Ovary (tissue), 9 donors: ENCODE measurements around the gene INPP5D. TPM values are rescaled to one million over a fixed set of nuclear protein-coding genes. Genes with fewer than 3 reads are reported as not detected.

Experiments
- DNase-seq, 5 donors: peaks; one replicate each; pipeline ENCODE4 v3.0.0-alpha.2; 2019 to 2020
- H3K27ac ChIP-seq, 2 donors: fragments of 200-600 bp; one replicate each; pipeline versions ENCODE4 v1.5.1 to v1.8.0; 2019 to 2022
- H3K27me3 ChIP-seq: fragments of 200-600 bp; one replicate; pipeline ENCODE4 v1.8.0; 2022
- H3K36me3 ChIP-seq: fragments of 200-600 bp; sonication (generic); one replicate; pipeline ENCODE4 v1.5.1; 2019
- H3K4me1 ChIP-seq: one replicate; pipeline ENCODE4 v1.8.1; 2013; ENCODE audit warnings: mild to moderate bottlenecking, moderate library complexity; ENCODE audit not compliant: insufficient read depth
- H3K4me3 ChIP-seq: fragments of 200-600 bp; sonication (generic); one replicate; pipeline ENCODE4 v1.5.1; 2017
- H3K9me3 ChIP-seq, 2 donors: fragments of 200-600 bp in 1 of 2; sonication (generic) in 1 of 2; one replicate each; pipeline versions ENCODE4 v1.5.1 to v1.8.1; 2013 to 2019; ENCODE audit warnings: mild to moderate bottlenecking in 1 of 2, moderate library complexity in 1 of 2
- CTCF ChIP-seq, 3 donors: fragments of 450-650 bp in 2 of 3; fragments of 200-600 bp in 1 of 3; IDR thresholded peaks; one replicate each; pipeline versions ENCODE4 v1.5.1 to v1.8.0; 2016 to 2022; ENCODE audit warnings: antibody characterized with exemption in 3 of 3, mild to moderate bottlenecking in 1 of 3
- EP300 ChIP-seq: sonication (generic); formaldehyde crosslinking; IDR thresholded peaks from one replicate; pipeline ENCODE4 v1.6.1; 2017; ENCODE audit warnings: antibody characterized with exemption
- POLR2A ChIP-seq: fragments of 450-650 bp; IDR thresholded peaks from one replicate; pipeline ENCODE4 v1.6.1; 2017; ENCODE audit warnings: antibody characterized with exemption, mild to moderate bottlenecking, moderate library complexity
- WGBS, 3 donors: extraction: QIAGEN DNeasy Blood & Tissue Kit in 1 of 3; methylation state at CpG; one replicate each; pipeline versions ENCODE4 v1.1.5 to v1.1.7; 2013 to 2017; 5-methylcytosine and 5-hydroxymethylcytosine counted together
- intact Hi-C, 4 donors: fragments of 100-400 bp; cut with DNase I; formaldehyde crosslinking; loops; one replicate each; pipeline versions ENCODE4 v1.11.0 to v1.15.1; 2022 to 2023
- polyA plus RNA-seq, 2 donors: library from polyadenylated mRNA; stranded (reverse); fragments of 200-250 nt in 1 of 2; fragments of 350-450 nt in 1 of 2; fragmentation: Illumina TruSeq in 1 of 2; extraction: RNeasy Lipid Tissue Mini Kit (QIAGEN cat#74804) in 1 of 2; gene quantifications; one replicate each; pipeline ENCODE4 v1.2.3, GENCODE V29; 2013 to 2014
- total RNA-seq, 7 donors: library from RNA; depleted of rRNA in 2 of 7; stranded (reverse); fragments of >200 nt in 2 of 7; fragmentation: NEBNext Ultra II Directional in 3 of 7; extraction: Animal tissue kit (Norgen Biotek cat#: 25700) in 3 of 7; gene quantifications; one replicate each; pipeline versions ENCODE4 v1.1.0 to v1.2.4, GENCODE V29; 2016 to 2023
- donor health status: DM: no; HTN: no; CAD: no; lungs with moderate emphysema.
- donor health status: DM: no; HTN: no; CAD: no.
- donor health status: Bipolar disorder and iron deficiency.
- donor health status: DM: yes; HTN: yes; CAD: no.
- donor health status: DM: no; HTN: no; CAD: no.
- donor health status: DM: yes; HTN: yes; CAD: no.

Gene INPP5D
- total and polyA plus RNA-seq, 9 donors = 4.1 to 14.4 (median 7.7) TPM

GRCh38 chr2:233223059-233223894, 163.1 kb downstream of the INPP5D start:
- TF ChIP-seq CTCF (IDR thresholded peaks at IDR 0.05) (no peak), EP300 (no peak), POLR2A (no peak)
- H3K9me3 ChIP-seq = no peaks in the 10 kb centered on the region
- H3K27me3 ChIP-seq = no peaks in the 10 kb centered on the region
- no peak overlapping the region for H3K4me3 ChIP-seq
- no peaks in the 10 kb centered on the region for H3K4me1 ChIP-seq
- 81 to 85% (median 85%) methylated on average over 14 of the region's 14 CpGs for WGBS, 3 donors
- DNase-seq = no peak
- no peak overlapping the region for H3K27ac ChIP-seq
- intact Hi-C loops = no loop called here
- H3K36me3 ChIP-seq = no peaks in the 10 kb centered on the region

- TF ChIP-seq EP300 = no peak
- no peak for TF ChIP-seq POLR2A
- no peak for TF ChIP-seq CTCF (IDR thresholded peaks at IDR 0.05)
- WGBS, 3 donors = 77 to 84% (median 82%) methylated on average over 5 of the region's 5 CpGs
- intact Hi-C loops = no loop called here
Observed at GRCh38 chr2:233225230-233226068, 165.3 kb downstream of the INPP5D start.

GRCh38 chr2:233226511-233227031, 166.4 kb downstream of the INPP5D start:
- intact Hi-C loops = no loop called here
- TF ChIP-seq EP300 (no peak), CTCF (IDR thresholded peaks at IDR 0.05) (no peak), POLR2A (no peak)
- Histone ChIP-seq H3K27ac (no peak overlapping the region), H3K9me3 (no peaks in the 10 kb centered on the region), H3K27me3 (no peaks in the 10 kb centered on the region), H3K4me1 (no peaks in the 10 kb centered on the region), H3K4me3 (no peak overlapping the region), H3K36me3 (no peaks in the 10 kb centered on the region)
- 80 to 88% (median 88%) methylated on average over 2 of the region's 2 CpGs for WGBS, 3 donors
- DNase-seq = no peak

More at GRCh38 chr2:233225230-233226068, 165.3 kb downstream of the INPP5D start:
- no peak overlapping the region for H3K27ac ChIP-seq
- H3K4me1 ChIP-seq = no peaks in the 10 kb centered on the region
- no peak overlapping the region for H3K4me3 ChIP-seq
- H3K36me3 ChIP-seq = no peaks in the 10 kb centered on the region
- no peak for DNase-seq
- H3K27me3 ChIP-seq = no peaks in the 10 kb centered on the region
- H3K9me3 ChIP-seq = no peaks in the 10 kb centered on the region

GRCh38 chr2:233227346-233227978, 167.3 kb downstream of the INPP5D start:
- Histone ChIP-seq H3K4me1 (no peaks in the 10 kb centered on the region), H3K36me3 (no peaks in the 10 kb centered on the region), H3K27ac (no peak overlapping the region), H3K27me3 (no peaks in the 10 kb centered on the region), H3K9me3 (no peaks in the 10 kb centered on the region), H3K4me3 (no peak overlapping the region)
- intact Hi-C loops = no loop called here
- DNase-seq = no peak
- TF ChIP-seq CTCF (IDR thresholded peaks at IDR 0.05) = no peak
- no peak for TF ChIP-seq POLR2A
- no peak for TF ChIP-seq EP300
- 45 to 65% (median 55%) methylated on average over 7 of the region's 7 CpGs for WGBS, 3 donors
